Ureter (tissue), 1 donor: Measurements from ENCODE around the gene HUWE1. TPM values are rescaled to one million over a fixed set of nuclear protein-coding genes. Genes with fewer than 3 reads are reported as not detected.

Source experiments
- DNase-seq: peaks from one replicate; pipeline ENCODE4 v3.0.0-alpha.2; 2020; ENCODE audit warnings: low spot score
- total RNA-seq: library from RNA; stranded (reverse); gene quantifications from one replicate; pipeline ENCODE4 v1.2.4, GENCODE V29; 2023
- donor health status: DM: yes; HTN: yes; CAD: no.

The HUWE1 gene
- total RNA-seq, 1 donor from 2014 or later, result 331 TPM

GRCh38 chrX:53688300-53688699 lies 1.8 kb upstream of the HUWE1 start:
- no peak for DNase-seq

DNA sequence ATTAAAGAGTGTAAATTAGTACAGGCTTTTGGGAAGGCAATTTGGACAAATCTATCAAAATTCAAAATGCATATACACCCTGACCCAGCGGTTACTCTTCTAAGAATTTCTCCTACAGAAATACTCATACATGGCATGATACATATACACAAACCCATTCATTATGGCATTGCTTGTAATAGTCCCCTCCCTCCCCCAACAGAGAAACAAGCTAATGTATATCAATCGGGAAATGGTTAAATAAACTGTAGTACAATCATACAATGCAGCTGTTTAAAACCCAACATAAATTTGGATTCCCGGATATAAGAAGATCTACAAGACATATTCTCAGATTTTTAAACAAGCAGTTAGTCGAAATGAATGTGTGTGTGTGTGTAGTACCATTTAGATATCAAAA lies 808 bp downstream of the HUWE1 start:
- no peak for DNase-seq

DNA sequence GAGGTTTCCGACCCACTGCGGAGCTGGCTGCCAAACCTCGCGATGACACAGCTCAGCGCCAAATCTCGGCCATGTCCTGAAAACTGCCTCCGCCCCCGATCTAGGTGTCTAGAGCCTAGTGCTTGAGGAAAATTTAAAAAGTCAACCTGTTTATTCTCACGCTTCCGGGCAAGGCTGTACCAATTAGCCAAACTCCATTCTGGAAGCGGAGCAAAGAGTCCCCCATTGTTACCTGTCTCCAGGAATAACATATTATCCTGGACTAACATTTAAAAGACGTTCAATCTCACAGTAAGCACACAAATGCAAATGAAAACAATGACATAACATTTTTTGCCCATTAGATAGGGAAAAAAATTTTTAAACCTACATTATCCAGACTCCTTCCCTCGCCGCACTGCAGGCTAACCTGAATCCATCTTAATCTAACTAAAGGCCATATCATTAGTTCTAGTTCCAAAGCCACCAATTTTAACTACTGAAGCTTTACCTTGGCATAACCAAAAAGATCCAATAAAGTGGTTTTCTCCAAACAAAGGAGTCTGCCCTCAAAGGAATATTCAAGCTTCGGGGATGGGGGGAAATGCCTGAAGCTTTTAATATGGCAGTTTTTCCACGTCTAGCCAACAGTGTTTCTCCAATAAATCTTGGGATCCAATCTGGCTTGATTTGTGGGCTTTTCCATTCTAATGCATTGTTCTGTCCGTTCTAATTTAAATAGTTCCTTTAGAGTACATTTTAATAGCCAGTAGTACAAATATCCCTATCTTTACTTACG lies 1.9 kb downstream of the HUWE1 start:
- no peak for DNase-seq

GRCh38 chrX:53683556-53684414 lies 2.7 kb downstream of the HUWE1 start:
- DNase-seq, result peak; percentile 94

- DNase-seq, result no peak
These were observed 3.5 kb downstream of the HUWE1 start for GRCh38 chrX:53682885-53683555.

- no peak for DNase-seq
These were observed 4.9 kb downstream of the HUWE1 start for GRCh38 chrX:53681661-53682060.

DNA sequence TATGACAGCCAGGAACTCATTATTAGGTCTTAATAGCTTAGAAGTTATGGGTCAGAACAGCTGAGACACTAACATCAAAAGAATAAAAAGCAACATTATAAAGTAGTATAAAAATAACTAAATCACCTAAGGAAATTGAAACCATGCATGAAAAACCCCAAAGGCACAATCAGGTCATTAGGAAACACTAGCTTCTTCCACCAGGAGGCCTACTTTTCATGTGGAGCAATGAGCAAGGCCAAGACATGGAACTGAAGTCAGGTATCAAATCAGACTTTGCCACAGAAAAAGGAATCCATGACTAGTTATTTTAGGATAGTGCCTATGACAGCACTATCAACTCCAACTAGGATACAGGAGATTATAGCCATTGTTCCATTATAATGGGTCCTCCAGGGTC lies 7.9 kb downstream of the HUWE1 start:
- DNase-seq, result no peak

GRCh38 chrX:53677286-53677685 lies 9.2 kb downstream of the HUWE1 start:
- no peak for DNase-seq

- no peak for DNase-seq
These were observed 11.9 kb downstream of the HUWE1 start for GRCh38 chrX:53674581-53674980.

- DNase-seq, result no peak
These were observed 17.3 kb downstream of the HUWE1 start for GRCh38 chrX:53669258-53669657.

- DNase-seq, result no peak
These were observed 20.3 kb downstream of the HUWE1 start for GRCh38 chrX:53666171-53666570.

DNA sequence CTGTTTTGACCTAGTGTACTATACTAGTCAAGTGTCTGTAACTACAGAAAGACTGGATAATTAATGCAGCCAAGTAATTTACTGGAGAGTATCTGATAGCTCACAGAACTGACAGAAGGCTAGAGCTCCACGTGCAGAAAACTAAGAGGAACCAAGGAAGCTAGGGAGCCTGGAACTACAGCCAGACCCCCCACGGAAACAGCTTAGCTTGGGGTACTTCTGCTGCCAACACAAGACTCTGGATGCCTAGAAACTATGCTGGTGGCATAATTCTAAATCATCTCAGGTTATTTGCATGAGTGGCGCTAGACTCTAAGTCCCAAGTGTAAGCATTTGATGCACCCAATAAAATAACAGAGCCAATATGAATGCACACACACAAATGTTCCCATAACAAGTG lies 26.5 kb downstream of the HUWE1 start:
- DNase-seq, result no peak

GRCh38 chrX:53659039-53659438 lies 27.5 kb downstream of the HUWE1 start:
- no peak for DNase-seq

DNA sequence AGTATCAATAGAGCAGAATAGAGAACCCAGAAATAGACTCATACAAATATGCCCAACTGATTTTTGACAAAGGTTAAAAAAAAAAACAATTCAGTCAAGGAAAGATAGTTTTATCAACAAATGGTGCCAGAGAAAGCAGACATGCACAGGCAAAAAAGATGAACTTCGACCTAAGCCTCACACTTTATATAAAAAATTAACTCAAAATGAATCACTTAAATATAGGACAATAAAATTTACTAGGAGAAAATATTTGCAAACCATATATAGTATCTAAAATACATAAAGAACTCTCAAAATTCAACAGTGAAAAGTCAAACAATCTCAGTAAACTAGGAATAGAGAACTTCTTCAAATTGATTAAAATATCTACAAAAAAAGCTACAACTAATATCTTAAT lies 29.7 kb downstream of the HUWE1 start:
- no peak for DNase-seq

GRCh38 chrX:53654376-53654775 lies 32.1 kb downstream of the HUWE1 start:
- no peak for DNase-seq

DNA sequence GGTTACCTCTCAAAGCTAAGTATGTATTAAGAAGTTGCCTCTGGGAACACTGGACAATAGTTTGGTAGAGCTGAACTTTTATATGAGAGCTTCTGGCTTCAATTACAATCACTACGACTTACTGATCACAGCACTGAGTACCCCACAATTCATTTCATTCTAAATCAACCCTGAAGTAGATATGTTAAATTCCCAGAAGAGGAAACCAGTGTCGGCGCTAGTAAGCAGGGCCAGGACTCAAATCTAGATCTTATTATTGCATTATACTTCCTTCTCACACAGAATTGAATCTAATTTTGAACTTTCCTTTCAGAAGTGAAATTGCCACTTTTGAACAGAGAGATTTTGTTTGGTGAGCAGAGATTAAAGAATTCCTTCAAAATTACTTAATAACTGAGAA lies 41.8 kb downstream of the HUWE1 start:
- no peak for DNase-seq

DNA sequence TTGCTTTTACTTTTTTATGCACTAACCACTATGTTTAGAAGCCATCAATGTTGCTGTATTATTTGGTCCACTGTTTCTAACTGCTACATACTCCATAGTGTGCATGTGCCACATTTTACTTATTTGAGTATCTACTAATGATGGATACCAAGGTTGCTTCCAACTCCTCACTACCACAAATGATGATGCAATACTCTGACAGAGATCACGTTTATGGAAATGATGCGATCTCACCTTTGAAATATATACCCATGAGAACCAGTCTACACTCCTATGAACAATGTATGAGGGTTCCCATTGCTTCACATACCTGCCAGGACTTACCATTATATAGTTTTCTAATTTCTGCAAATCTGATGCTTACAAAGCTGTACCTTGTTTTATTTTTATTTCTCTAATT lies 44.2 kb downstream of the HUWE1 start:
- DNase-seq, result no peak

- DNase-seq, result no peak
These were observed 47.3 kb downstream of the HUWE1 start for GRCh38 chrX:53639257-53639656.

DNA sequence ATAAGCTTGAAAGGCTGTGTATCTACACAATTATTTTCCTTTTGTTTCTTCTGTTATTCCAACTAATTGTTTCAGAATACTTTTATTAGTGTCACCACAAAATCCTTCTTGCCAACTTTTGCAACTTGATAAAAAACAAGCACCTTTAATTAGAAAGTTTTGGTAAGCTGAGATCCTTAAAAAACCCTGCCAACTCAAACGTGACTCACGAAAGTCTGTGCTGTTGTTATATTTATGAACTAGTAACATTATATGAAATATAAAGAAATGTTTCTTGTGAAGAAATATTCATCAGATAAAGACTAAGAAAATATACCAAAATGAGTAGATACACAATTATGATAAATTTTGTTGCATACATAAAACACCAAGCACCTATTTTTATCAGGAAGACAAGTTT lies 49.0 kb downstream of the HUWE1 start:
- no peak for DNase-seq

DNA sequence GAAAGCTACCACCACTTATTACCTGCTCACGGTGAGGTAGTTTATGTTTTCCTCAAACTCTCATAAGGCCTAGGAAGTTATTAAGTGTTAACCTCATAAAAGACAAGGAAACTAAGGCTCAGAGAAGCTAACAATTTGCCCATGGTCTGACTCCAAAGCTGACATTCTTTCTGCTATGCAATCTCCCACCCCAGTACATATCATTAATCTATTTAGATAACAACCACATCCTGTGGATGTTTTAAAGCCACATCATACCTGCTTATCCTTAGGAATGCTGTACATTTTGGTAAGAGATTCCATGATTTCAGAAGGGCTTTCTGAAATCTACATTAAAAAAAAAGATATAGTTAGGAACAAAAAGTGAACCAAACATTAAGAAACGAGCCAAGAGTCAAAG lies 55.4 kb downstream of the HUWE1 start:
- no peak for DNase-seq

GRCh38 chrX:53630261-53630660 lies 56.3 kb downstream of the HUWE1 start:
- no peak for DNase-seq

GRCh38 chrX:53622431-53622830 lies 64.1 kb downstream of the HUWE1 start:
- DNase-seq, result no peak
